ENCODE results near the gene PERM1.
"Not testable (repeated sequence)": the region's sequence is repeated elsewhere in the genome, so short reads cannot be mapped to it uniquely, and the experiment has no call there.

The PERM1 gene

DNA sequence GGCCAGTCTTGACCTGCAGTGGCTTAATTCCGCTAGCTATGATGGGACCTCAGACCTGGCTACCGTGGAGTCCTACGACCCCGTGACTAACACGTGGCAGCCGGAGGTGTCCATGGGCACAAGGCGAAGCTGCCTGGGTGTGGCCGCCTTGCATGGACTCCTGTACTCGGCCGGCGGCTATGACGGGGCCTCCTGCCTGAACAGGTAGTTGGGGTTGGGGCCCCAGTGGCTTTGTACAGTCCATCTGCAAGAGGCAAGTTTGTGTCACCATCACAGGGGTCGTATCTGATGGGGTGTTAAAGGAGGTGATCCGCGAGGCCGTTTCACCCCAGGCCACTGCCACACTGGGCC is 18.6 kb downstream of the PERM1 start:
- no peak for DNase-seq

DNA sequence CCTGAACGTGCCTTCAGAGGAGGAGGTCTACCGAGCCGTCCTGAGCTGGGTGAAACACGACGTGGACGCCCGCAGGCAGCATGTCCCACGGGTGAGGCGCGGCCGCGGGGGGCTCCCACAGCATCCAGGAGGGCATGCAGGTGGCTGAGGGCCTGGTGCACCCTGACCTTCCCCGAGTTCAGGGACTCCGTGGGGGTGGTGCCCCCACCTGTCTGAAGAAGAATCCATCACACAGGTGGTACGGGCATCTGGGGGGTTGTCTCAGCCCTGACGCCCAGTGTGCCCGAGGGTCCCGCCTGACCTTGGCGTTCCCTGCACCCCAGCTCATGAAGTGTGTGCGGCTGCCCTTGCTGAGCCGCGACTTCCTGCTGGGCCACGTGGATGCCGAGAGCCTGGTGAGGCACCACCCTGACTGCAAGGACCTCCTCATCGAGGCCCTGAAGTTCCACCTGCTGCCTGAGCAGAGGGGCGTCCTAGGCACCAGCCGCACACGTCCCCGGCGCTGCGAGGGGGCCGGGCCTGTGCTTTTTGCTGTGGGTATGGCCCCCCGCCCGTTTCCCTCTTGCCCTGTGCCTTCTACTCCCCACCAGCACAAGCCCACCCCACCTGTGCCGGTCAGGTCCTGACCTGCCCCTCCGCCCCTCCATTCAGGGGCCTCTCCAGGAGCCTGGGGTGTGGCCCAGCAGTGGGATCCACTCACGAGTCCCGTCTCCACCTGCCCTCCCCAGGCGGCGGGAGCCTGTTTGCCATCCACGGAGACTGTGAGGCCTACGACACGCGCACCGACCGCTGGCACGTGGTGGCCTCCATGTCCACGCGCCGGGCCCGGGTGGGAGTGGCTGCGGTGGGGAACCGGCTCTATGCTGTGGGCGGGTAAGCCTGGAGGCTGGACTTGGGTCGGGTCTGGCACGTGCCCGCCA is 19.3 kb downstream of the PERM1 start:
- DNase-seq: no peak

DNA sequence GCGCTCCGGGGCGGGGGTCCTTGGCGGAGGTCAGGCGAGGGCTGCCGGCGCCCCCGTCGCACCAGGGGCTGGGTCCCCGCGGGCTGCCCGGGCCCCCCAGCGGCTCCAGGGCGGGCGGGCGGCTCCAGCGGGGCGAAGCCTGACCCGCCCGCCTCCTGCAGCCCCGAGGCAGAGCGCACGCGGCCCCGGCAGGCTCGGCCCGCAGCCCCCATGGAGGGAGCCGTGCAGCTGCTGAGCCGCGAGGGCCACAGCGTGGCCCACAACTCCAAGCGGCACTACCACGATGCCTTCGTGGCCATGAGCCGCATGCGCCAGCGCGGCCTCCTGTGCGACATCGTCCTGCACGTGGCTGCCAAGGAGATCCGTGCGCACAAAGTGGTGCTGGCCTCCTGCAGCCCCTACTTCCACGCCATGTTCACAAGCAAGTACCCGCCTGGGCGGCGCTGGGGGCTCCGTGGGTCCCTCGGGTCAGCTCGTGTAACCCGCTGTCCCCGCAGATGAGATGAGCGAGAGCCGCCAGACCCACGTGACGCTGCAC is 20.7 kb downstream of the PERM1 start:
- DNase-seq: no peak

DNA sequence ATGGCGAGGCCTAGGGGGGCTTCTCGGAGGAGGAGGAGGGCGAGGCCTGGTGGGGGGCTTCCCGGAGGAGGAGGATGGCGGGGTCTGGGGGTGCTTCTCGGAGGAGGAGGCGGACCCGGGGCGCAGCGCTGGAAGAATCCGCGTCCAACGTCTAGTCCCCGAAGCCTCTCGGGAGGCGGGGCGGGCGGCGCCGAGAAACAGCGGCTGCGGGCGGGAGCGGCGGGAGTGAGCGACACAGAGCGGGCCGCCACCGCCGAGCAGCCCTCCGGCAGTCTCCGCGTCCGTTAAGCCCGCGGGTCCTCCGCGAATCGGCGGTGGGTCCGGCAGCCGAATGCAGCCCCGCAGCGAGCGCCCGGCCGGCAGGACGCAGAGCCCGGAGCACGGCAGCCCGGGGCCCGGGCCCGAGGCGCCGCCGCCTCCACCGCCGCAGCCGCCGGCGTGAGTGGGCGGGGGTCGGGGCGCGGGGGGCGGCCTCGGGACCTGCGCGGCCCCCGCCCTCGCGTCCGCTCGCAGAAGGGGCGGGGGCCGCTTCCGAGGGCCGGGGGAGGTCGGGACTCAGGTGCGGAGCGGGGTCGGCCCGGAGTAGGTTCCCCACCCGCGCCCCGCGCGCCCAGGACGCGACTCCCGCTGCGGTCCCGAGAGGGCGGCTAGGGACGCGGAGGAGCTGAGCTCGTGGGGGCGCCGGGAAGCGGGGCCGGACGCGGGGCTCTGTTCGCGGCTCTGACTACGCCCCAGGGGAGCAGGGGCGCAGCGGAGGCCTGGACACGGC is 21.3 kb downstream of the PERM1 start, which contains the start of gene KLHL17:
TSS of gene KLHL17 (plus strand) at position 222 of the 769 bp plus-strand sequence. CDS start at position 332, 110 bp downstream.
- peak; percentile 79 for DNase-seq

DNA sequence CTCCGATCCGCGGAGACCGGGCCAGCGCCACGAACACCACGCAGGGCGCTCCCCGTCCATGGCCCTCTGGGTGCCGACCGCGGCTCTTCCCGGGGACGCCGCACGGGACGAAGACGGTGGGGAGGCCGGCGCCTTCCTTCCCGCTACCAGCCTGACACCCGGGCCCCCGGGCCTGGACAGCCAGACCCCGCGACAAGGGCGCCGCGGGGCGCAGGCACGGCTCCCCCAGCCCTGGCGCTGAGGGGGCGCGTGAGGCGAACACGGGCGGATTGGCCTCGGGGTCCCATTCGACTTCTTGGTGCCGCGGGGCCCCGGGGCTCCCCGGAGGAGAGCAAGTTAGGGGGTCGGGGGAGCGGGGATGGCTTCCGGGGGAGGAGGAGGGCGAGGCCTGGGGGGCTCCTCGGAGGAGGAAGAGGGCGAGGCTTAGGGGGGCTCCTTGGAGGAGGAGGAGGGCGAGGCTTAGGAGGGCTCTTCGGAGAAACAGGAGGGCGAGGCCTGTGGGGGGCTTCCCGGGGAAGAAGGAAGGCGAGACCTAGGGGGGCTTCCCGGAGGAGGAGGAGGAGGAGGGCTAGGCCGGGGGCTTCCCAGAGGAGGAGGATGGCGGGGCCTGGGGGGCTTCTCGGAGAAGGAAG is 22.0 kb downstream of the PERM1 start:
- DNase-seq: no peak

DNA sequence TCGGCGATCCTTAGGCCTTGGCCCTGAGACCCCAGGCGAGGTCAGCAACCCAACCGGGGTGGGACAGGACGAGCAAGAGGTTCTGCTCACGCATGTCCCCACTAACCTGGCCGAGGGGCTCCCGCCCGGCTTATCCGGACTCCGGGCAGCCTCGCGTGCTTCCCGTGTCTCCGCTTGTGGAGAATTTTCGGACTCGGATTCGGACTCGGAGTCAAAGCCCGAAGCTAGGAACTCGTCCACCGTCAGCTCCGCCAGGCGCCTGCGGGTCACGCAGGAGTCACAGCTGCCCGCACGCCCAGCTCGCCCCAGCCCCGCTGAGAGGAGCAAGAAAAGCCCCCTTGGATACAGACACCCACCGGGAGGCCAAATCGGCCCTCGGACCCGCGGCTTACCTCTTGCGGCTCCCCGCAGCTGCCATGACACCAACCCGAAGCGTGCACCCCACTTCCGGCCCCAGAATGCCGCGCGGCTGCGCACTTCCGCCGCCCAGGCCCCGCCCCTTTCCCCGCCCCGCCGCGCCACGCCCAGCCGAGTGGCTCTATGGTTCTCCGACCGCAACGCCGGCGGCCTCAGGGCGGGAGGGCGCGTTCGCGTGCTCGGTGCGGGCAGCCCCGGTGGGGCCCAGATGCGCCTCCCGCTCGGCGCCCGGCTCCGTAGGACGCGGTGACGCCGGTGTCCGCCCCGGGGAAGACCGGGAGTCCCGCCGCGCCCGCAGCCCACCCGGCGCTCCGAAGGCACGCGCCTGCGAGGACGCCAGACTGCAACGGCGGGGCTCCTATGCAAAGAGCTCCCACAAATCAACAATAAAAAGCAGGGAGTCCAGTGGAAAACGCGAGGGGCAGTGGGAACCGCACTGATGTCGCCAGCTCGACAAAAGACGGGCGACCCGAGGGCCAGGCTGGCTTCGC is 22.8 kb downstream of the PERM1 start, which contains the start of gene NOC2L:
TSS of gene NOC2L (minus strand) at position 434 of the 908 bp plus-strand sequence. CDS start at position 418, 16 bp downstream.
- DNase-seq: peak; percentile 95

DNA sequence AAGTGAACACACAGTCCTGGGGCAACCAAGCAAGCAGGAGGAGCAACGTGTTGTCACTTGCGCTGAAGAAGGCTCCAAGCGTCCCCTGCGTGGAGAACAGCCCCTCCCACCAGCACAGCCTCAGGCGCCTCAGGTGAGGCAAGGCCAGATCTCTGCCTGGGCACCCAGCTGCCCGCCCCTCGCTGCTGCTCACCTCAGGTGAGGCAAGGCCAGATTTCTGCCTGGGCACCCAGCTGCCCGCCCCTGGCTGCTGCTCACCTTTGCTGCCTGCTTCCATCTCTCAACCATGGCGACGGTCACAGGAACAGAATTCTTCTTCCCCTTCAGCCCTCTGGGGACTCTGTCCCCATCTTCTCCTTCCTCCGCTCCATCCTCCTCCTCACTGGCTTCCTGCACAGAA is 25.3 kb downstream of the PERM1 start:
- no peak for DNase-seq

DNA sequence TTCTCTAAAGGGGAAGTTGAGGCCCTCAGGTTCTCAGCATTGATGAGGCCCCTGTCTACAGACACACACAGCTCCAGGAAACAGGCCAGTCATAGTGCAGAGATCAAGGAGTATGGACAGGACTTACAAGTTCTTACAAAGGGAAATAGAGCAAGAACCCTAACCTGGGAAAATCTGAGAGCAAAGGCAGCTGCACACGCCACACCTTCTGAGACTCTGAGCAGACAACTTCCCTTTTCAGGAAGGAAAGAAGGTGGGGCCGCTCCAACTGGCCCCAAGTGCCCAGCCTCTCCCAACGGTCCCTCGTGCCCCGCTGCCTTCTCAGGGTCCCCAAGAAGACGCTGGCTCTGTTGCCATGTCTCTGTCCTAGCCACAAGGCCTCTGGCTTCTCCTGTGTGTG is 26.4 kb downstream of the PERM1 start:
- DNase-seq: no peak

DNA sequence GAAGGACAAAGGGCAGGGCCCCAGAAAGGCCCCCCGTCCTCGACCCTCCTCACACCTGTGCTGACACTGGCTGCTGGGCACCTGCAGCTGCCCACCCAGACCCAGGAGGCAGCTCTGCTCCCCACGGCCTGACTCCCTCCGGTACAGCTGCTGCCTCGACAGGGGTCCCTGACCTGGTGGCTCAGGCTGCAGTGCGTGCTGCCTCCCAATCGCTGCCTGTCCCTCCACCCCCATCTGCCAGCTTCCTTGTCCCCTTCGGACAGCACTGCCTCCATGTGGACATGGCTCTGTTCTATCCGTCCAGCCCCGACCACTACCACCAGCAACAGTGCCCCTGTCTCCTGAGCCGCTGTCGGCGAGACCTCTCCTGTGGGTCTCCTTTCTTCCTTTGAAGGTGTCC is 27.0 kb downstream of the PERM1 start:
- no peak for DNase-seq

DNA sequence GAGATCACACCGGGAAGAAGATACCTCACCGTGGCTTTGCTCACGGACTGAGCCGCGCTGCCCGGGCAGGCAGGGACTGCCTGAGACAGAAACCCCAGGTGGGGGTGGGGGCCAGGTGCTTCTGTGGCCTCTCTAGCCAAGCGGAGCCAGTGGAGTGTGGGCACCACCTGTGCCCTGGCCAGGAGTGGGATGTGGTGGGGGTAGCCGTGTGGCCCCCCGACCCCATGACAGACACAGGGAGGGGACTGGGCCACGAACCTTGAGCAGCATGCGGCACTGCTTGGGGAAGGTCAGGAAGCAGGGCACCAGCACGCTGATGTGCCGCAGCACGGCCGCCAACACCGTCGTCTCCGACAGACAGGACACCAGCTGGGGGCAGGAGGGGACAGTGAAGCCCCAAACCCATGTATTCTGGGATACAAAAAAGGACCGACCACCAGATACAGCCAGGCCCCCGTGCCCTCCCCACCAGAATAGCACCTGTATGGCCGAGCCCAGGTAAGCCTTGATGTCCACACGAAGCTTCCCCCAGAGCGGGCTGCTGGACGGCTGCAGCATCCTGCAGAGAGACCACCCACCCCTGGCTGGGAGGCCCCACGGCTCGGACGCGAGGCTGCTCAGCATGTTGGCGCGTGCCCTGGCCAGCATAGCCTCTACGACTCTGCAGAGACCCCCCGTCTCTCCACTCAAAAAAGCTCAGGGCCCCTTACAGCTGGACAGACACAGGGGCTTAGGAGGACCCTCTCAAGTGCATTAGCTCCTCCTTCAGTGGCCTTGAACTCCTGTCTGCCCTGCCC is 28.2 kb downstream of the PERM1 start:
- DNase-seq: no peak

DNA sequence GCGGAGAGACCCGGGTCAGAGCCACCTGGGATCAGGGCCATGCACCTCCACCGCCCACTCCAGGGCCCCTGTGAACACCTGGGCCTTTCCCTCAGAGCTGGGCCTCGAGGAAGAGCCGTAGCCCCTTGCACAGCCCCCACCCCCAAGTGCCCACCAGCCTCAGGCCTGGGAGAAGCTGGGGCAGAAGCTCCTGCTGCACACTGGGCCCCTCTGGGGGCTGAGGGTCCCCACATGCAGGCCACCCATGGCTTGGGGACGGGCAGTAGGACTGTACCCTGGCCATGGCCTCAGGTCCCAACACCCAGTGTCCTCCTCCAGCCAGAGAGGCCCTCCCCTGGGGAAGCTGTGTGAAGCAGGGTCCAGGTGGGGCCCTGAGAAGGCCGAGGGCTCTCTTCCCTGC is 29.3 kb downstream of the PERM1 start:
- no peak for DNase-seq

DNA sequence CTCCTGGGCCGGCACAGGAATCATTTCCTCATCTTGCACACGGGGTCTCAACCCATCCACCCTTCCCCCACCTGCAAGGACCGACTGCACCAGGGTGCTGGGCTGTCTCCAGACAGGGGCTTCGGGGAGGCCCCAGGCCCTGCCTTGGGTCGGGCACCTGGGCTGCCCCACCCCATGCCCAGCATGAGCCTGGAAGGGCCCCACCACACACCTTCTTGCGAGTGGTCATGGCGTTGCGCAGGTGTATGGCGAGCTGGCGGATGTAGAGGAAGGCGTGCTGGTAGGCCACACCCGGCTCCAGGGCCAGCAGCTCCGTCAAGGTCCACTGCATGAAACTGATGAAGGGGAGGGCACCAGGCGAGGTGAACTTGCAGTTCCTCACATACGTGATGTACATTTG is 29.7 kb downstream of the PERM1 start:
- no peak for DNase-seq

DNA sequence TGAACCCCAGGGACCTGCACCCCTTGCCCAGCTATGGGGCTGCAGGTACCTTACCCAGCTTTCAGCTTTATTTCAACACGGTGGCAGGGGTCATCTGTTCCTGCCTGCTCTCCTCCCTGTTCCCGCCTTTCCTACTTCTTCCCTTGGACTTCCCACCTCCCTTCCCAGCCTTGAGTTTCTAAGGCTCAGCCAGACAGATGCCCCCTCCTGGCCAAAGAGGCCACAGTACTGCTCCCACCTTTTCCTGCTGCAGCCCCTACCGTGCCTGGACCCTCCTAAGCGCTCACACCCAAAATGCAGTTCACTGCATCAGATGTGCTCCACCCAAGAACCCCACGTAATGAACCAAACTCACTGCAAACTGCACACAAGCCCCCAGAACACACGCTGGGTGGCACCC is 30.5 kb downstream of the PERM1 start:
- DNase-seq: no peak

DNA sequence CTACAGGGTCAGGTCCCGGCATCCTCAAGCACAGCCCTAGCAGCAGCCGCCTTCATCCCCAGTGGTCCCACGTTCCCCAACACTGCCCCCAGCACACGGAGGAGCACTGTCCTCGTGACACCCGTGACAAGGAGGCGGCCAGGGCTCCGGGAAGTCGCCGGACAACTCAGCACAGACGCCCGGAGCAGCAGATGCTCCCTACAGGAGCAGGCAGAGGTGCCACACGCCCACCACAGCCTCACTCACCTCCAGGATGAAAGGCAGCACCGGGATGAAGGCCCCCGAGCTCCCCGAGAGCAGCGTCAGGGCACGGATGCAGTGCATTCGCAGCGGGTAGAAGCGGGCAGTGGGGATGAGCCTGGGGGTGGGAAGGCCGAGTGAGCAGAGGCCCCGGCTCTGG is 31.0 kb downstream of the PERM1 start:
- DNase-seq: no peak

DNA sequence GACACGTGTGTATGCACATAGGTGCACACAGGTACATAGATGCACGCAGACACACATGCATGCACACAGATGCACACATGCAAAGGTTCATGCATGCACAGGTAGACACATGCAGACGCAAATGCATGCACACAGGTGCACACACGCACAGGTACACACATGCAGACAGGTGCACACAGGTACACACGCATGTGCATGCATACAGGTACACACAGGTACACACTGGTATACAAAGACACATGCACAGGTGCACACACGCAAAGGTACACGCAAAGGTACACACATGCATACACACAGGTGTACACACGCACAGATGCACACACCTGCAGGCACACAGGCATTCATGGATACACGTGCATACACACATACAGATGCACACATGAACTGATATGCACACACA is 31.6 kb downstream of the PERM1 start:
- DNase-seq: no peak

DNA sequence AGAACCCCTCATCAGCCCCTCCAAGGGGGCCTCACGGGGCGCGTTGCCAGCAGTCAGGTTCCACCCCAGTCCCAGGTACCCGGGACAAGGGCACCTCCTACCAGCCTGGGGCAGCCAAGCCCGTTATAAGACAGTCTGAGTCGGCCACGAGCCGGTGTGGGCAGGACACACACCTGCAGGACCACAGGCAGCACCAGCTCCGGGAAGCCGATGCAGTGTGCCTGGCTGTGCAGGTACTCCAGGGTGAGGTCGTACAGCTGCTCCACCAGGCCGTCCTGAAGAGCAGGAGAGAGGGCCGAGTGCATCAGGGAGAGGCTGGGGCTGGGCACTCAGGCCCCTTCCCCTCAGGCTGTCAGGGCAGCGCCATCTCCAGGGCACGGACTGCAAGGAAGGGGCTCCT is 33.9 kb downstream of the PERM1 start:
- DNase-seq: no peak

DNA sequence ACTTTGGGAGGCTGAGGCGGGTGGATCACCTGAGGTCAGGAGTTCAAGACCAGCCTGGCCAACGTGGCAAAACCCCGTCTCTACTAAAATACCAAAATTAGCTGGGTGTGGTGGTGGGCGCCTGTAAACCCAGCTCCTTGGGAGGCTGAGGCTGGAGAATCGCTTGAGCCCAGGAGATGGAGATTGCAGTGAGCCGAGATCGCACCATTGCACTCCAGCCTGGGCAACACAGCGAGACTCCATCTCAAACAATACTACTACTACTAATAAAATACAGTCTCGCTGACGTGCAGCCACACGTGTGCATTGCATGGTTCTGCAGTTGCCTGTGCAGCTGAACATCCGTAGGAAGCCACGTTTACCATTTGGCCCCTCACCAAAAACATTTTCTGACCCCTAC is 35.1 kb downstream of the PERM1 start:
- DNase-seq: not testable (repeated sequence)

DNA sequence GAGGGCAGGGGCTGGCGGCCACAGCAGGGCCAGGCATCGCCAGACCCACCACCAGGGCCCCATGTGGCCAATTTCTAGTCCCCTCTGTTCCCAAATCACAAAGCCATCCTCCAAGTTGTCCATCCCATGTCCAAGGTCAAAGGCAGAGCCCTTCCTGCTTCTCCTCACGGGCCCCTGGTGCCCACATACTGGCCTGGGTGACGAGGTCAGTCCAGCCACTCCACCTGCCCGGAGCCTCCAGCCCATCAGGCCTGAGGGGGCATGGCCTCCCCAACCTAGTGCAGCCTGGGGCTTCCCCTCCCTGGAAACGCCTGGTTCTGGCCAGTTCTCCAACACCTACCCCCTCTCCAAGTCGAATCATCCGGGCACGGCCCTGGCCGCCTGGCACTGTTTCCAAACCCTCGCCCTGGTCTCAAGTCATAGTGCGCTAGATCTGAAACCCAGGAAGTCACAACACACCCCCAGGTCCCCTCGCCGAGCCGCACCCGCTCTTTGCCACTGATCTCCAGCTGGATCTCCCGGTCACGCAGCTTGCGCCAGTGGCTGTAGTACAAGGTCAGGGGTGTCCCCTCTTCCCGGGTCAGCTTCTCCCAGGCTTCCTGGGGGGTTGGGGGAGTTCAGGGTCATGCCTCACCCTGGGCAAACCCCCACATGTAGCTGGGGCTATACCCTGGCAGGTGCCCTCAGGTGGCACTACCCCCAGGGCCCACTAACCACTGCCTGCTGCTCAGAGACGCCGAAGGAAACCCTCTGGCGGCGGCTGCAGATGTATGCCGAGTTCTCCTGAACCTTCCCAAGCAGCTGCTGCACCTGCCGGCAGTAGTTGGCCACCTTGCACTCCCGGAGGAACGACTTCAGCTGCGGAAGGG is 36.0 kb downstream of the PERM1 start:
- no peak for DNase-seq

DNA sequence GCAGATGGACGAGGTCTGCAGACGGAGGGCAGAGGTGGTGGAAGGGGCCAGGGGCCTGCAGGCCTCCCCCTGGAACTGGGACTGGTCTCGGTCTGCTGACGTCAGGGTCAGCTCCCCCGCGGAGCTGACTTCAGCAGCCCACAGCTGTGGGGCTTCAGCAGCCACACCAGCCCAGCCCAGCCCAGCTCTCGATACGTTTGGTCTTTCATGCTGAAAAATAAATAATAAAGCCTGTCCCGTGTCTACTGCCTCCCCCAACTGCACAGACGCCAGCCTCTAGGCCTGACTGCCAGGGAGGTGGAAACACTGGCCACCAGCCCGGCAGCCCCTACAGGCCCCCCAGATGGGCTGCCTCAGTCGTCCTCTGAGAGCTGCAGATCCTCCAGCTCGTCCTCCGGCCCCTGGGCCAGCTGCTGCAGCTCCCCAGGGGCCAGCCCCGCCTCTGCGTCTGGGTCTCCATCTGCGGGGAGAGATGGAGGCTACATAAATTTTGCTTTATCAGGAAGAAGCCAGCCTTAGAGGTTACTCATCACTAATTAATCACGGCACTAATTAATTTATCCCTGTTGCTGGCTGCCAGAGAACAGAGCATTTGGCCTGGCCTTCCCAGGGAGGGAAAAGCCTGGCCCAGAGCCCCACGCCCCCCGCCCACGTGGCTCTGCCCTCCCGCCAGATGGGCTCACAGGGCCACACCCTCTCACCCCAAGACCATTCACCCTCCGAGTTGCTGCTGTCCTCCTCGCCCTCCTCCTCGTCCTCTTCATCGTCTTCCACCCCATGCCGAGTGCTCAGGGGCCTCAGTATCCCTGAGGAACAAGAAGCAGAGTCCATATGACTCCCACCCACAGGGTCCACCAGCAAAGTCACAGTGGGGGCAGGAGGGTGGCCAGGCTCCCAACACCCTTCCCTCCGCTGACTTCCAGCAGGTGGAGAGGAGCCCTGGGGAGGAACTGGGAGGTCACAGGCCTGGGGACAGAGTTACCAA is 37.3 kb downstream of the PERM1 start:
- DNase-seq: peak; percentile 61
